DOHH2 (cell line): ENCODE measurements around the gene EN2.

ENCODE experiments used
- CTCF ChIP-seq: fragments of 200-600 bp; sonication (generic); IDR thresholded peaks from one replicate; pipeline ENCODE4 v1.5.1; 2014; ENCODE audit warnings: antibody characterized with exemption, mild to moderate bottlenecking, low read depth, low read length; ENCODE audit not compliant: poor library complexity, severe bottlenecking
- EZH2phosphoT487 ChIP-seq: fragments of 200-600 bp; sonication (generic); IDR thresholded peaks from 2 replicates; pipeline ENCODE4 v1.6.1; 2017; ENCODE audit warnings: borderline replicate concordance, mild to moderate bottlenecking, antibody characterized with exemption, low read length, moderate library complexity, mixed read lengths

- TF ChIP-seq CTCF (no peak), EZH2phosphoT487 (no peak)
These were observed 46.1 kb upstream of the EN2 start for GRCh38 chr7:155411718-155412415.
